ENCODE measurements around the gene ARSK. TPM values are rescaled to one million over a fixed set of nuclear protein-coding genes. Genes with fewer than 3 reads are reported as not detected.
A peak's percentile ranks its signal among the peaks of the same experiment; 100 is the strongest.

ARSK gene
- total and polyA plus RNA-seq, 2 of the 13 experiments (the other 11 are each of a cell fraction or from before 2014, with no cell fraction given) = 7.9 TPM

DNA sequence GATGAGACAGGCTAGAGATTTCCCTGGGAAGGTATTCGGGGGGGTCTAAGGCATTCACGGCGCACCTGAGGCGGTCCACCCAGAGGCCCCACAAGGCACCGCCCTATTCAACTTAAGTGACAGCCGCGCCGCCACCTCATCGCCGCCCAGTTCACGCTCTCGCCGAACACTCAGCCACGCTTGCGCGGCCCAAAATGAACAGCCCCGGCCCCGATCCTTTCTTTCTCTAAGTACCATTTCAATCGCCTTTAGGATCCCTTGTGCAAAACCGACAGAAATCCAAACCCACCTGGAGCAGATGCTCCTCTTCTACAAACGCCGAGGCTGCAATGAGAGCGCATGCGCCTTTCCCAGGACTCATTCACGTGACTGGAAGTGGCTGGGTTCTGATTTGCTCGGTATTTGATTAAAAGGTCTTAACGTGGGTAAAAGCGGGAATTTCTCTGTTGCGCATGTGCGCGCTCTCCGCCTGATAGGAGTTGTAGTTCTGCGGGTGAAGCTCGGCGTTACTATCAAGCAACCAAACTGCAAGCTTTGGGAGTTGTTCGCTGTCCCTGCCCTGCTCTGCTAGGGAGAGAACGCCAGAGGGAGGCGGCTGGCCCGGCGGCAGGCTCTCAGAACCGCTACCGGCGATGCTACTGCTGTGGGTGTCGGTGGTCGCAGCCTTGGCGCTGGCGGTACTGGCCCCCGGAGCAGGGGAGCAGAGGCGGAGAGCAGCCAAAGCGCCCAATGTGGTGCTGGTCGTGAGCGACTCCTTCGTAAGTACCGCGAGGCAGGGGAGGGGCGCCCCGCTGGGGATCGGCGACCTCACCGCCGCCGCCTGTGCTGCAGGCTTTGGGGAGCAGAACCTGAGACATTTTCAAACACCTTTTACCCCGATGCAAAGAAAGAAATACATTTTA is at the start of gene ARSK, which contains the start of gene SKIC3 (continued):
- TF ChIP-seq, protein P1, sequence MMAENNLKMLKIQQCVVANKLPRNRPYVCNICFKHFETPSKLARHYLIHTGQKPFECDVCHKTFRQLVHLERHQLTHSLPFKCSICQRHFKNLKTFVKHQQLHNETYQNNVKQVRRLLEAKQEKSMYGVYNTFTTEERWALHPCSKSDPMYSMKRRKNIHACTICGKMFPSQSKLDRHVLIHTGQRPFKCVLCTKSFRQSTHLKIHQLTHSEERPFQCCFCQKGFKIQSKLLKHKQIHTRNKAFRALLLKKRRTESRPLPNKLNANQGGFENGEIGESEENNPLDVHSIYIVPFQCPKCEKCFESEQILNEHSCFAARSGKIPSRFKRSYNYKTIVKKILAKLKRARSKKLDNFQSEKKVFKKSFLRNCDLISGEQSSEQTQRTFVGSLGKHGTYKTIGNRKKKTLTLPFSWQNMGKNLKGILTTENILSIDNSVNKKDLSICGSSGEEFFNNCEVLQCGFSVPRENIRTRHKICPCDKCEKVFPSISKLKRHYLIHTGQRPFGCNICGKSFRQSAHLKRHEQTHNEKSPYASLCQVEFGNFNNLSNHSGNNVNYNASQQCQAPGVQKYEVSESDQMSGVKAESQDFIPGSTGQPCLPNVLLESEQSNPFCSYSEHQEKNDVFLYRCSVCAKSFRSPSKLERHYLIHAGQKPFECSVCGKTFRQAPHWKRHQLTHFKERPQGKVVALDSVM (CRISPR knock-in tag; IDR thresholded peaks at IDR 0.05) = no peak
- TF ChIP-seq, protein P2, sequence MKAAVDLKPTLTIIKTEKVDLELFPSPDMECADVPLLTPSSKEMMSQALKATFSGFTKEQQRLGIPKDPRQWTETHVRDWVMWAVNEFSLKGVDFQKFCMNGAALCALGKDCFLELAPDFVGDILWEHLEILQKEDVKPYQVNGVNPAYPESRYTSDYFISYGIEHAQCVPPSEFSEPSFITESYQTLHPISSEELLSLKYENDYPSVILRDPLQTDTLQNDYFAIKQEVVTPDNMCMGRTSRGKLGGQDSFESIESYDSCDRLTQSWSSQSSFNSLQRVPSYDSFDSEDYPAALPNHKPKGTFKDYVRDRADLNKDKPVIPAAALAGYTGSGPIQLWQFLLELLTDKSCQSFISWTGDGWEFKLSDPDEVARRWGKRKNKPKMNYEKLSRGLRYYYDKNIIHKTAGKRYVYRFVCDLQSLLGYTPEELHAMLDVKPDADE (CRISPR knock-in tag; IDR thresholded peaks at IDR 0.05) = no peak
- TF ChIP-seq RARA (CRISPR knock-in tag; IDR thresholded peaks at IDR 0.05) (no peak; the same call in 1 of the 2 replicates), ZNF766 (CRISPR knock-in tag; IDR thresholded peaks at IDR 0.05; ENCODE audit: borderline replicate concordance) (peak; percentile 89; the same call in 1 of the 2 replicates), TOPORS (CRISPR knock-in tag; IDR thresholded peaks at IDR 0.05) (peak; percentile 66; the same call in 1 of the 2 replicates), TGIF2 (CRISPR knock-in tag; IDR thresholded peaks at IDR 0.05) (peak; percentile 55), DNMT3B (CRISPR knock-in tag; conservative IDR thresholded peaks at IDR 0.05) (0 out of 2 replicates have a peak, but pooled peaks have one; percentile 20), ZNF432 (CRISPR knock-in tag; IDR thresholded peaks at IDR 0.05; ENCODE audit: borderline replicate concordance) (no peak), ARNT2 (CRISPR knock-in tag; IDR thresholded peaks at IDR 0.05; ENCODE audit: low read depth) (peak; percentile 82), NONO (IDR thresholded peaks at IDR 0.05) (no peak), NONO (CRISPR knock-in tag; conservative IDR thresholded peaks at IDR 0.05) (peak; percentile 73; the same call in 1 of the 2 replicates), KMT2B (CRISPR knock-in tag; IDR thresholded peaks at IDR 0.05) (peak; percentile 97), HNF4G (IDR thresholded peaks at IDR 0.05; ENCODE audit: borderline replicate concordance, low read depth, low read length) (no peak; the same call in 1 of the 2 replicates), HNF4G (CRISPR knock-in tag; IDR thresholded peaks at IDR 0.05; ENCODE audit: borderline replicate concordance, low read depth) (no peak), NCOA5 (CRISPR knock-in tag; IDR thresholded peaks at IDR 0.05) (no peak), ZBTB42 (CRISPR knock-in tag; IDR thresholded peaks at IDR 0.05) (no peak), ZNF556 (CRISPR knock-in tag; IDR thresholded peaks at IDR 0.05; ENCODE audit: borderline replicate concordance) (no peak; the same call in 1 of the 2 replicates), ZNF335 (CRISPR knock-in tag; IDR thresholded peaks at IDR 0.05) (no peak), MIXL1 (CRISPR knock-in tag; IDR thresholded peaks at IDR 0.05) (peak; percentile 73), ZKSCAN8 (CRISPR knock-in tag; IDR thresholded peaks at IDR 0.05; ENCODE audit: borderline replicate concordance) (peak; percentile 85)
- TF ChIP-seq, protein P3, sequence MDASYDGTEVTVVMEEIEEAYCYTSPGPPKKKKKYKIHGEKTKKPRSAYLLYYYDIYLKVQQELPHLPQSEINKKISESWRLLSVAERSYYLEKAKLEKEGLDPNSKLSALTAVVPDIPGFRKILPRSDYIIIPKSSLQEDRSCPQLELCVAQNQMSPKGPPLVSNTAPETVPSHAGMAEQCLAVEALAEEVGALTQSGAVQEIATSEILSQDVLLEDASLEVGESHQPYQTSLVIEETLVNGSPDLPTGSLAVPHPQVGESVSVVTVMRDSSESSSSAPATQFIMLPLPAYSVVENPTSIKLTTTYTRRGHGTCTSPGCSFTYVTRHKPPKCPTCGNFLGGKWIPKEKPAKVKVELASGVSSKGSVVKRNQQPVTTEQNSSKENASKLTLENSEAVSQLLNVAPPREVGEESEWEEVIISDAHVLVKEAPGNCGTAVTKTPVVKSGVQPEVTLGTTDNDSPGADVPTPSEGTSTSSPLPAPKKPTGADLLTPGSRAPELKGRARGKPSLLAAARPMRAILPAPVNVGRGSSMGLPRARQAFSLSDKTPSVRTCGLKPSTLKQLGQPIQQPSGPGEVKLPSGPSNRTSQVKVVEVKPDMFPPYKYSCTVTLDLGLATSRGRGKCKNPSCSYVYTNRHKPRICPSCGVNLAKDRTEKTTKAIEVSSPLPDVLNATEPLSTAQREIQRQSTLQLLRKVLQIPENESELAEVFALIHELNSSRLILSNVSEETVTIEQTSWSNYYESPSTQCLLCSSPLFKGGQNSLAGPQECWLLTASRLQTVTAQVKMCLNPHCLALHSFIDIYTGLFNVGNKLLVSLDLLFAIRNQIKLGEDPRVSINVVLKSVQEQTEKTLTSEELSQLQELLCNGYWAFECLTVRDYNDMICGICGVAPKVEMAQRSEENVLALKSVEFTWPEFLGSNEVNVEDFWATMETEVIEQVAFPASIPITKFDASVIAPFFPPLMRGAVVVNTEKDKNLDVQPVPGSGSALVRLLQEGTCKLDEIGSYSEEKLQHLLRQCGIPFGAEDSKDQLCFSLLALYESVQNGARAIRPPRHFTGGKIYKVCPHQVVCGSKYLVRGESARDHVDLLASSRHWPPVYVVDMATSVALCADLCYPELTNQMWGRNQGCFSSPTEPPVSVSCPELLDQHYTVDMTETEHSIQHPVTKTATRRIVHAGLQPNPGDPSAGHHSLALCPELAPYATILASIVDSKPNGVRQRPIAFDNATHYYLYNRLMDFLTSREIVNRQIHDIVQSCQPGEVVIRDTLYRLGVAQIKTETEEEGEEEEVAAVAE (CRISPR knock-in tag; IDR thresholded peaks at IDR 0.05; ENCODE audit: borderline replicate concordance) = no peak
- TF ChIP-seq, protein P4, sequence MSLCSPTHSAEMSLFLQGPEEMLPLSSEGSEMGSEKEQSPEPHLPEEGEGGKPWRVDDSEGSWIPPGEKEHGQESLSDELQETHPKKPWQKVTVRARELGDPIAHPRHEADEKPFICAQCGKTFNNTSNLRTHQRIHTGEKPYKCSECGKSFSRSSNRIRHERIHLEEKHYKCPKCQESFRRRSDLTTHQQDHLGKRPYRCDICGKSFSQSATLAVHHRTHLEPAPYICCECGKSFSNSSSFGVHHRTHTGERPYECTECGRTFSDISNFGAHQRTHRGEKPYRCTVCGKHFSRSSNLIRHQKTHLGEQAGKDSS (CRISPR knock-in tag; IDR thresholded peaks at IDR 0.05; ENCODE audit: borderline replicate concordance, low read depth) = no peak

Measured in HepG2 (cell line).